K562 (cell line): ENCODE data around the gene NPFF. TPM values are rescaled to one million over a fixed set of nuclear protein-coding genes. Genes with fewer than 3 reads are reported as not detected.

Source experiments
- DNMT1 ChIP-seq: fragments of 450-650 bp; IDR thresholded peaks from 2 replicates; pipeline ENCODE4 v1.6.1; 2016; ENCODE audit warnings: antibody characterized with exemption, mild to moderate bottlenecking
- MAZ ChIP-seq, 2 experiments: fragments of 450-650 bp in 1 of 2; sonication (generic) in 1 of 2; formaldehyde crosslinking; IDR thresholded peaks in 1 of 2; conservative IDR thresholded peaks in 1 of 2; 2 replicates each; pipeline versions ENCODE4 v1.4.0 to v1.5.0; 2020; ENCODE audit warnings: mild to moderate bottlenecking in 1 of 2, missing genetic modification reagents in 1 of 2
- MCM5 ChIP-seq: fragments of 450-650 bp; IDR thresholded peaks from 2 replicates; pipeline ENCODE4 v1.6.1; 2016; ENCODE audit warnings: low read depth
- NONO ChIP-seq, 2 experiments: fragments of 200-400 bp in 1 of 2; fragments of 450-650 bp in 1 of 2; formaldehyde crosslinking in 1 of 2; IDR thresholded peaks; 2 replicates each; pipeline ENCODE4 v1.6.1; 2017; ENCODE audit warnings: low read depth in 2 of 2, mild to moderate bottlenecking in 2 of 2, moderate library complexity in 2 of 2, low read length in 1 of 2
- POLR2G ChIP-seq: fragments of 200-400 bp; formaldehyde crosslinking; IDR thresholded peaks from 2 replicates; pipeline ENCODE4 v1.6.1; 2017; ENCODE audit warnings: low read depth, mild to moderate bottlenecking, antibody characterized with exemption, low read length, moderate library complexity
- RBBP5 ChIP-seq: fragments of 200-600 bp; sonication (generic); IDR thresholded peaks from 2 replicates; pipeline ENCODE4 v1.6.1; 2012; ENCODE audit warnings: borderline replicate concordance, mild to moderate bottlenecking, low read length, control low read depth, inconsistent platforms; ENCODE audit not compliant: insufficient read depth, poor library complexity, severe bottlenecking
- SNIP1 ChIP-seq: fragments of 450-650 bp; IDR thresholded peaks from 2 replicates; pipeline ENCODE4 v1.7.1; 2017; ENCODE audit warnings: low read depth, mild to moderate bottlenecking
- ZNF121 ChIP-seq: sonication (generic); formaldehyde crosslinking; conservative IDR thresholded peaks from 2 replicates; pipeline ENCODE4 v1.8.0; 2022; ENCODE audit warnings: missing genetic modification reagents
- ZNF324 ChIP-seq: fragments of 250-450 bp; sonication (Bioruptor Pico); IDR thresholded peaks from 2 replicates; pipeline ENCODE4 v1.4.0; 2020; ENCODE audit warnings: mild to moderate bottlenecking
- polyA plus RNA-seq, 8 experiments: library from polyadenylated mRNA; depleted of rRNA in 4 of 8; stranded (reverse) in 5 of 8; unstranded in 3 of 8; fragments of >200 nt; fragmentation: Nextera tagmentation in 2 of 8; fragmentation: Illumina TruSeq in 1 of 8; extraction: Ambion mirVana in 2 of 8; extraction: Trizol in 1 of 8; gene quantifications; 2 replicates each; pipeline versions ENCODE4 v1.2.1 to v1.2.3, GENCODE V29; 2011 to 2014; ENCODE audit warnings: inconsistent platforms in 1 of 8, missing spikeins in 1 of 8
- total RNA-seq, 7 experiments: library from RNA; depleted of rRNA in 6 of 7; stranded (reverse); fragments of >200 nt in 6 of 7; fragmentation: Illumina TruSeq in 2 of 7; extraction: Trizol in 2 of 7; gene quantifications; 2 replicates each; pipeline versions ENCODE4 v1.2.1 to v1.2.3, GENCODE V29; 2011 to 2021; ENCODE audit warnings: low replicate concordance in 1 of 7
- TF ChIP-seq, protein P1 (sequence below), 2 experiments: fragments of 450-650 bp; IDR thresholded peaks; 2 replicates each; pipeline ENCODE4 v1.6.1; 2016; ENCODE audit warnings: mild to moderate bottlenecking in 2 of 2, borderline replicate concordance in 1 of 2, low read depth in 1 of 2, moderate library complexity in 1 of 2
- TF ChIP-seq, protein P2 (sequence below): sonication (generic); formaldehyde crosslinking; IDR thresholded peaks from 2 replicates; pipeline ENCODE4 v1.9.0; 2022; ENCODE audit warnings: mild to moderate bottlenecking, missing genetic modification reagents
- TF ChIP-seq, protein P3 (sequence below): fragments of 450-650 bp; IDR thresholded peaks from 2 replicates; pipeline ENCODE4 v1.6.1; 2016; ENCODE audit warnings: antibody characterized with exemption

Gene NPFF
- total and polyA plus RNA-seq, 9 of the 15 experiments (the other 6 are each of a cell fraction or from before 2014, with no cell fraction given), result 0.15 to 1.2 (median 0.55) TPM; not detected in 6

GRCh38 chr12:53499266-53500141 is 7.8 kb downstream of the NPFF start, which contains the start of gene MAP3K12 (continued):
- TF ChIP-seq, protein P1, sequence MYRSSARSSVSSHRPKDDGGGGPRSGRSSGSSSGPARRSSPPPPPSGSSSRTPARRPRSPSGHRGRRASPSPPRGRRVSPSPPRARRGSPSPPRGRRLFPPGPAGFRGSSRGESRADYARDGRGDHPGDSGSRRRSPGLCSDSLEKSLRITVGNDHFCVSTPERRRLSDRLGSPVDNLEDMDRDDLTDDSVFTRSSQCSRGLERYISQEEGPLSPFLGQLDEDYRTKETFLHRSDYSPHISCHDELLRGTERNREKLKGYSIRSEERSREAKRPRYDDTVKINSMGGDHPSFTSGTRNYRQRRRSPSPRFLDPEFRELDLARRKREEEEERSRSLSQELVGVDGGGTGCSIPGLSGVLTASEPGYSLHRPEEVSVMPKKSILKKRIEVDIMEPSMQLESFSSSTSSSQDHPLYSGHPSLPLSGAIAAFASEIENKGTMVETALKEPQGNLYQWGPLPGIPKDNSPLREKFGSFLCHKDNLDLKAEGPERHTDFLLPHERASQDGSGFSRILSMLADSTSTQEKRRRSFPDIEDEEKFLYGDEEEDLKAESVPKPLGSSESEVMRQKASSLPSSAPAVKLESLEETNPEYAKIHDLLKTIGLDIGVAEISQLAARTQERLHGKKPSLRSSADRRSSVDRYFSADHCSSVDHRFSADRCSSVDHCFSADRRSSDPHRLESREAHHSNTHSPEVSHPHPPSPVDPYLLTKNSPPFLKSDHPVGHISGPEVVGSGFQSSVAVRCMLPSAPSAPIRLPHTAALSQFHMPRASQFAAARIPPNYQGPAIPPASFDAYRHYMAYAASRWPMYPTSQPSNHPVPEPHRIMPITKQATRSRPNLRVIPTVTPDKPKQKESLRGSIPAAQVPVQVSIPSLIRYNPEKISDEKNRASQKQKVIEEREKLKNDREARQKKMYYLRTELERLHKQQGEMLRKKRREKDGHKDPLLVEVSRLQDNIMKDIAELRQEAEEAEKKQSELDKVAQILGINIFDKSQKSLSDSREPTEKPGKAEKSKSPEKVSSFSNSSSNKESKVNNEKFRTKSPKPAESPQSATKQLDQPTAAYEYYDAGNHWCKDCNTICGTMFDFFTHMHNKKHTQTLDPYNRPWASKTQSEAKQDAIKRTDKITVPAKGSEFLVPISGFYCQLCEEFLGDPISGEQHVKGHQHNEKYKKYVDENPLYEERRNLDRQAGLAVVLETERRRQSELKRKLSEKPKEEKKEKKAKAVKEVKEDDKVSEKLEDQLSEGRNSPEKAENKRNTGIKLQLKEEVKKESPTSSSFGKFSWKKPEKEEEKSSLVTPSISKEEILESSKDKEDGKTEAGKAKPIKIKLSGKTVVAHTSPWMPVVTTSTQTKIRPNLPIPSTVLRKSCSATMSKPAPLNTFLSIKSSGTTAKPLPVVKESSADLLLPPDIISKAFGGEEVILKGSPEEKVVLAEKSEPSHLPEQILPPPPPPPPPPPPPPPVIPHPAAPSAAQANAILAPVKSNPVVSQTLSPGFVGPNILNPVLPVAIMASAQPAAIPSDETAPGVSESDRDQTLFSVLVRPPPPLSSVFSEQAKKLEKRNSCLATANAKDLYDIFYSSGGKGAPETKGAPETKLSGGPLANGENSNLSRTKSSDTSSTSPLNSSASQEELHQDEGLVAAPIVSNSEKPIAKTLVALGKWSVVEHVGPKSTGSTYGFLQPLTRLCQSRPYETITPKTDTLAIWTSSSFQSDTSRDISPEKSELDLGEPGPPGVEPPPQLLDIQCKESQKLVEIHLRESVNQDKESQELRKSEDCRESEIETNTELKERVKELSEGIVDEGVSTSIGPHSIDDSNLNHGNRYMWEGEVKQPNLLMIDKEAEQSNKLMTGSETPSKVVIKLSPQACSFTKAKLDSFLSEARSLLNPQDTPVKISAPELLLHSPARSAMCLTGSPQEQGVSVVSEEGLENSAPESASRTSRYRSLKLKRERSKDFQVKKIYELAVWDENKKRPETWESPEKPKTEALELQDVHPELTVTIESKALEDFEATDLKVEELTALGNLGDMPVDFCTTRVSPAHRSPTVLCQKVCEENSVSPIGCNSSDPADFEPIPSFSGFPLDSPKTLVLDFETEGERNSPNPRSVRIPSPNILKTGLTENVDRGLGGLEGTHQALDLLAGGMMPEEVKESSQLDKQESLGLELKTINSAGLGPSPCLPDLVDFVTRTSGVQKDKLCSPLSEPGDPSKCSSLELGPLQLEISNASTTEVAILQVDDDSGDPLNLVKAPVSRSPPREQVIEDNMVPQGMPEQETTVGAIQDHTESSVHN (IDR thresholded peaks at IDR 0.05; ENCODE audit: borderline replicate concordance in 1 of 2, low read depth in 1 of 2), result no peak
- TF ChIP-seq DNMT1, result no peak
- TF ChIP-seq, protein P2, sequence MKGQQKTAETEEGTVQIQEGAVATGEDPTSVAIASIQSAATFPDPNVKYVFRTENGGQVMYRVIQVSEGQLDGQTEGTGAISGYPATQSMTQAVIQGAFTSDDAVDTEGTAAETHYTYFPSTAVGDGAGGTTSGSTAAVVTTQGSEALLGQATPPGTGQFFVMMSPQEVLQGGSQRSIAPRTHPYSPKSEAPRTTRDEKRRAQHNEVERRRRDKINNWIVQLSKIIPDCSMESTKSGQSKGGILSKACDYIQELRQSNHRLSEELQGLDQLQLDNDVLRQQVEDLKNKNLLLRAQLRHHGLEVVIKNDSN (CRISPR knock-in tag), result no peak; the same call in 1 of the 2 replicates
- TF ChIP-seq SNIP1, result no peak
- no peak for TF ChIP-seq ZNF324
- no peak for TF ChIP-seq RBBP5
- peak in 1 of 2 experiments; percentile 43; a peak in 1 of 4 replicates for TF ChIP-seq MAZ (CRISPR knock-in tag; conservative IDR thresholded peaks at IDR 0.05 in 1 of 2, IDR thresholded peaks at IDR 0.05 in 1 of 2)
- no peak for TF ChIP-seq NONO (IDR thresholded peaks at IDR 0.05; ENCODE audit: low read depth in 2 of 2, low read length in 1 of 2)
- no peak for TF ChIP-seq ZNF121
- no peak for TF ChIP-seq MCM5
- TF ChIP-seq, protein P3, sequence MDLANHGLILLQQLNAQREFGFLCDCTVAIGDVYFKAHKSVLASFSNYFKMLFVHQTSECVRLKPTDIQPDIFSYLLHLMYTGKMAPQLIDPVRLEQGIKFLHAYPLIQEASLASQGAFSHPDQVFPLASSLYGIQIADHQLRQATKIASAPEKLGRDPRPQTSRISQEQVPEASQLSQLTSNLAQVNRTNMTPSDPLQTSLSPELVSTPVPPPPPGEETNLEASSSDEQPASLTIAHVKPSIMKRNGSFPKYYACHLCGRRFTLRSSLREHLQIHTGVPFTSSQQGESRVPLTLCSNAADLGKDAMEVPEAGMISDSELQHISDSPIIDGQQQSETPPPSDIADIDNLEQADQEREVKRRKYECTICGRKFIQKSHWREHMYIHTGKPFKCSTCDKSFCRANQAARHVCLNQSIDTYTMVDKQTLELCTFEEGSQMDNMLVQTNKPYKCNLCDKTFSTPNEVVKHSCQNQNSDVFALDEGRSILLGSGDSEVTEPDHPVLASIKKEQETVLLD, result no peak
- peak; percentile 47; the same call in 1 of the 2 replicates for TF ChIP-seq POLR2G
